Measurements from ENCODE around the gene DYNC1LI1. TPM values are rescaled to one million over a fixed set of nuclear protein-coding genes. Genes with fewer than 3 reads are reported as not detected.

DYNC1LI1 gene
- total and polyA plus RNA-seq, 9 of the 15 experiments (the other 6 are each of a cell fraction or from before 2014, with no cell fraction given): 21.0 to 85.4 (median 61.3) TPM

DNA sequence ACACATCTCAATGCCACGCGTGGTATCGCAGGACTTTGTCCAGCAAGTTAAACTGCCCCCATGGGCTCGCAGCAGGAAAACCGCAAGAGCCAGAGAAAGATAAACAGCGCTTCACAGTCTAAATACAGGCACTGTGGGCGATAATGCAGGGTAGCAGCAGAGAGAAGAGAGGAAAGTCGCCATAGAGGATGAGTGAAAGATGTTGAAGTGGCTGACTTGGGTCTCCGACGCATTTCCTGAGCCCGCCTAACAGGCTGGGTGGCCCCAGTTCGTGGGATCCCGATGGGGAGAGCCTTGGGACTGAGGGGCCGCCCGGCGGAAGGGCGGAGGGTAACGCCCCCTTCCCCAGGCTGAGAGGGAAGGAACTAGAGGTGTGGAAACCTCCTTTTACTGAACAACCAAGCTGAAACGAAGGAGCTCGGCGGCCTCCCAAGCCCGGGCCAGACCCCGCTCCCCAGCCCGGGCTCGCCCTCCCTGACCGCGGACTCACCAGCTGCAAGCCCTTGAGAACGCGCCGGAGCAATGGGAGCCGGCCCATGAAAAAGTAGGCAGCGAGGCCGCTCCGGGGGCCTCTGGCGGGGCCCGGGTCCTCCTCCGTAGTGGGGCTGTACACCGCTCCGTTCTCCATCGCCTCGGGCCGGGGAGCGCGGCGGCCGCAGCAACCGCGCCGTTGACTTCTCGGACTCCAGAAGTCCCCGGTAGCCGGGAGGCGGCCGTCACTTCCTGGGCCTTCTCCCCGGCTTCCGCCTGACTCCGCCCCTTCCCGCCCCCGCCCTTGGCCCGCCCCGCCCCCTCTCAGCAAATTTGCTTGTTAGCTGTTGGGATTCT is 68.3 kb downstream of the DYNC1LI1 start, which contains the start of gene CMTM6 (continued):
- TF ChIP-seq MTA1 (IDR thresholded peaks at IDR 0.05; ENCODE audit: borderline replicate concordance) (no peak), HNRNPLL (IDR thresholded peaks at IDR 0.05; ENCODE audit: low read depth, low read length, poor library complexity, severe bottlenecking) (no peak), RB1 (IDR thresholded peaks at IDR 0.05; ENCODE audit: low read depth) (peak; percentile 51; the same call in 1 of the 2 replicates), KAT7 (CRISPR knock-in tag; IDR thresholded peaks at IDR 0.05; ENCODE audit: borderline replicate concordance) (no peak), NFE2 (IDR thresholded peaks at IDR 0.05; ENCODE audit: low read depth) (no peak), SP1 (CRISPR knock-in tag; IDR thresholded peaks at IDR 0.05) (0 out of 2 replicates have a peak, but pooled peaks have one; percentile 43), WHSC1 (IDR thresholded peaks at IDR 0.05; ENCODE audit: low read length) (no peak), ESRRB (CRISPR knock-in tag; IDR thresholded peaks at IDR 0.05; ENCODE audit: borderline replicate concordance) (no peak), ZNF316 (IDR thresholded peaks at IDR 0.05) (no peak), EHMT2 (IDR thresholded peaks at IDR 0.05) (peak; percentile 16; the same call in 1 of the 2 replicates), RAD21 (CRISPR knock-in tag; conservative IDR thresholded peaks at IDR 0.05 in 1 of 2, IDR thresholded peaks at IDR 0.05 in 1 of 2) (no peak), FUS (optimal IDR thresholded peaks at IDR 0.05; ENCODE audit: low read depth, low read length) (no peak), PREB (CRISPR knock-in tag; IDR thresholded peaks at IDR 0.05) (no peak), SMARCA5 (IDR thresholded peaks at IDR 0.05) (0 out of 2 replicates have a peak, but pooled peaks have one; percentile 39), HIVEP1 (CRISPR knock-in tag; IDR thresholded peaks at IDR 0.05) (no peak)
- TF ChIP-seq, protein P1, sequence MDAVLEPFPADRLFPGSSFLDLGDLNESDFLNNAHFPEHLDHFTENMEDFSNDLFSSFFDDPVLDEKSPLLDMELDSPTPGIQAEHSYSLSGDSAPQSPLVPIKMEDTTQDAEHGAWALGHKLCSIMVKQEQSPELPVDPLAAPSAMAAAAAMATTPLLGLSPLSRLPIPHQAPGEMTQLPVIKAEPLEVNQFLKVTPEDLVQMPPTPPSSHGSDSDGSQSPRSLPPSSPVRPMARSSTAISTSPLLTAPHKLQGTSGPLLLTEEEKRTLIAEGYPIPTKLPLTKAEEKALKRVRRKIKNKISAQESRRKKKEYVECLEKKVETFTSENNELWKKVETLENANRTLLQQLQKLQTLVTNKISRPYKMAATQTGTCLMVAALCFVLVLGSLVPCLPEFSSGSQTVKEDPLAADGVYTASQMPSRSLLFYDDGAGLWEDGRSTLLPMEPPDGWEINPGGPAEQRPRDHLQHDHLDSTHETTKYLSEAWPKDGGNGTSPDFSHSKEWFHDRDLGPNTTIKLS (IDR thresholded peaks at IDR 0.05; ENCODE audit: borderline replicate concordance, low read depth): peak; percentile 36; the same call in 1 of the 2 replicates
- TF ChIP-seq, protein P2, sequence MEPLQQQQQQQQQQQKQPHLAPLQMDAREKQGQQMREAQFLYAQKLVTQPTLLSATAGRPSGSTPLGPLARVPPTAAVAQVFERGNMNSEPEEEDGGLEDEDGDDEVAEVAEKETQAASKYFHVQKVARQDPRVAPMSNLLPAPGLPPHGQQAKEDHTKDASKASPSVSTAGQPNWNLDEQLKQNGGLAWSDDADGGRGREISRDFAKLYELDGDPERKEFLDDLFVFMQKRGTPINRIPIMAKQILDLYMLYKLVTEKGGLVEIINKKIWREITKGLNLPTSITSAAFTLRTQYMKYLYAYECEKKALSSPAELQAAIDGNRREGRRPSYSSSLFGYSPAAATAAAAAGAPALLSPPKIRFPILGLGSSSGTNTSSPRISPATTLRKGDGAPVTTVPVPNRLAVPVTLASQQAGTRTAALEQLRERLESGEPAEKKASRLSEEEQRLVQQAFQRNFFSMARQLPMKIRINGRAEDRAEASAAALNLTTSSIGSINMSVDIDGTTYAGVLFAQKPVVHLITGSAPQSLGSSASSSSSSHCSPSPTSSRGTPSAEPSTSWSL (CRISPR knock-in tag; IDR thresholded peaks at IDR 0.05; ENCODE audit: borderline replicate concordance): no peak
- TF ChIP-seq, protein P3, sequence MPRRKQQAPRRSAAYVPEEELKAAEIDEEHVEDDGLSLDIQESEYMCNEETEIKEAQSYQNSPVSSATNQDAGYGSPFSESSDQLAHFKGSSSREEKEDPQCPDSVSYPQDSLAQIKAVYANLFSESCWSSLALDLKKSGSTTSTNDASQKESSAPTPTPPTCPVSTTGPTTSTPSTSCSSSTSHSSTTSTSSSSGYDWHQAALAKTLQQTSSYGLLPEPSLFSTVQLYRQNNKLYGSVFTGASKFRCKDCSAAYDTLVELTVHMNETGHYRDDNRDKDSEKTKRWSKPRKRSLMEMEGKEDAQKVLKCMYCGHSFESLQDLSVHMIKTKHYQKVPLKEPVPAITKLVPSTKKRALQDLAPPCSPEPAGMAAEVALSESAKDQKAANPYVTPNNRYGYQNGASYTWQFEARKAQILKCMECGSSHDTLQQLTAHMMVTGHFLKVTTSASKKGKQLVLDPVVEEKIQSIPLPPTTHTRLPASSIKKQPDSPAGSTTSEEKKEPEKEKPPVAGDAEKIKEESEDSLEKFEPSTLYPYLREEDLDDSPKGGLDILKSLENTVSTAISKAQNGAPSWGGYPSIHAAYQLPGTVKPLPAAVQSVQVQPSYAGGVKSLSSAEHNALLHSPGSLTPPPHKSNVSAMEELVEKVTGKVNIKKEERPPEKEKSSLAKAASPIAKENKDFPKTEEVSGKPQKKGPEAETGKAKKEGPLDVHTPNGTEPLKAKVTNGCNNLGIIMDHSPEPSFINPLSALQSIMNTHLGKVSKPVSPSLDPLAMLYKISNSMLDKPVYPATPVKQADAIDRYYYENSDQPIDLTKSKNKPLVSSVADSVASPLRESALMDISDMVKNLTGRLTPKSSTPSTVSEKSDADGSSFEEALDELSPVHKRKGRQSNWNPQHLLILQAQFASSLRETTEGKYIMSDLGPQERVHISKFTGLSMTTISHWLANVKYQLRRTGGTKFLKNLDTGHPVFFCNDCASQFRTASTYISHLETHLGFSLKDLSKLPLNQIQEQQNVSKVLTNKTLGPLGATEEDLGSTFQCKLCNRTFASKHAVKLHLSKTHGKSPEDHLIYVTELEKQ (CRISPR knock-in tag; IDR thresholded peaks at IDR 0.05): no peak
- TF ChIP-seq, protein P4, sequence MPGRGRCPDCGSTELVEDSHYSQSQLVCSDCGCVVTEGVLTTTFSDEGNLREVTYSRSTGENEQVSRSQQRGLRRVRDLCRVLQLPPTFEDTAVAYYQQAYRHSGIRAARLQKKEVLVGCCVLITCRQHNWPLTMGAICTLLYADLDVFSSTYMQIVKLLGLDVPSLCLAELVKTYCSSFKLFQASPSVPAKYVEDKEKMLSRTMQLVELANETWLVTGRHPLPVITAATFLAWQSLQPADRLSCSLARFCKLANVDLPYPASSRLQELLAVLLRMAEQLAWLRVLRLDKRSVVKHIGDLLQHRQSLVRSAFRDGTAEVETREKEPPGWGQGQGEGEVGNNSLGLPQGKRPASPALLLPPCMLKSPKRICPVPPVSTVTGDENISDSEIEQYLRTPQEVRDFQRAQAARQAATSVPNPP (IDR thresholded peaks at IDR 0.05; ENCODE audit: borderline replicate concordance, insufficient read depth, insufficient read length): no peak

All from K562 (cell line).